ENCODE measurements around the gene ARGLU1.

- TF ChIP-seq, protein P1, sequence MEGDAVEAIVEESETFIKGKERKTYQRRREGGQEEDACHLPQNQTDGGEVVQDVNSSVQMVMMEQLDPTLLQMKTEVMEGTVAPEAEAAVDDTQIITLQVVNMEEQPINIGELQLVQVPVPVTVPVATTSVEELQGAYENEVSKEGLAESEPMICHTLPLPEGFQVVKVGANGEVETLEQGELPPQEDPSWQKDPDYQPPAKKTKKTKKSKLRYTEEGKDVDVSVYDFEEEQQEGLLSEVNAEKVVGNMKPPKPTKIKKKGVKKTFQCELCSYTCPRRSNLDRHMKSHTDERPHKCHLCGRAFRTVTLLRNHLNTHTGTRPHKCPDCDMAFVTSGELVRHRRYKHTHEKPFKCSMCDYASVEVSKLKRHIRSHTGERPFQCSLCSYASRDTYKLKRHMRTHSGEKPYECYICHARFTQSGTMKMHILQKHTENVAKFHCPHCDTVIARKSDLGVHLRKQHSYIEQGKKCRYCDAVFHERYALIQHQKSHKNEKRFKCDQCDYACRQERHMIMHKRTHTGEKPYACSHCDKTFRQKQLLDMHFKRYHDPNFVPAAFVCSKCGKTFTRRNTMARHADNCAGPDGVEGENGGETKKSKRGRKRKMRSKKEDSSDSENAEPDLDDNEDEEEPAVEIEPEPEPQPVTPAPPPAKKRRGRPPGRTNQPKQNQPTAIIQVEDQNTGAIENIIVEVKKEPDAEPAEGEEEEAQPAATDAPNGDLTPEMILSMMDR (IDR thresholded peaks at IDR 0.05) = no peak
- no peak for TF ChIP-seq POLR2A (IDR thresholded peaks at IDR 0.05)
- TF ChIP-seq EP300 (IDR thresholded peaks at IDR 0.05) = no peak
- no peak for TF ChIP-seq POLR2AphosphoS5 (IDR thresholded peaks at IDR 0.05)
These were observed 12.2 kb downstream of the ARGLU1 start for GRCh38 chr13:106555631-106556328.

All from suprapubic skin (tissue), 4 donors.